Breast epithelium (tissue), 4 donors: ENCODE data around the gene THPO. TPM values are rescaled to one million over a fixed set of nuclear protein-coding genes. Genes with fewer than 3 reads are reported as not detected.

Experiments
- DNase-seq, 2 donors: peaks; one replicate each; pipeline ENCODE4 v3.0.0-alpha.2; 2019; ENCODE audit warnings: low spot score in 2 of 2
- H3K27ac ChIP-seq, 2 donors: fragments of 200-600 bp; sonication (generic) in 1 of 2; one replicate each; pipeline ENCODE4 v1.5.1; 2016 to 2019; ENCODE audit warnings: mild to moderate bottlenecking in 1 of 2
- H3K27me3 ChIP-seq, 2 donors: fragments of 200-600 bp; sonication (generic) in 1 of 2; one replicate each; pipeline versions ENCODE4 v1.5.1 to v1.6.0; 2017 to 2019; ENCODE audit warnings: control low read depth in 1 of 2, mild to moderate bottlenecking in 1 of 2
- H3K36me3 ChIP-seq: fragments of 200-600 bp; one replicate; pipeline ENCODE4 v1.5.1; 2019
- H3K4me1 ChIP-seq, 2 donors: fragments of 200-600 bp; sonication (generic); one replicate each; pipeline ENCODE4 v1.5.1; 2016 to 2019; ENCODE audit warnings: control low read depth in 1 of 2
- H3K4me3 ChIP-seq, 3 donors: fragments of 200-600 bp; sonication (generic); 1 replicate in 2 of 3; 2 replicates in 1 of 3; pipeline ENCODE4 v1.5.1; 2016 to 2019; ENCODE audit warnings: mild to moderate bottlenecking in 3 of 3, moderate library complexity in 2 of 3
- H3K9me3 ChIP-seq, 2 donors: fragments of 200-600 bp; sonication (generic) in 1 of 2; one replicate each; pipeline ENCODE4 v1.5.1; 2016 to 2019; ENCODE audit warnings: control low read depth in 1 of 2
- POLR2A ChIP-seq: fragments of 450-650 bp; IDR thresholded peaks from one replicate; pipeline ENCODE4 v1.6.1; 2016; ENCODE audit warnings: antibody characterized with exemption, mild to moderate bottlenecking, moderate library complexity
- POLR2AphosphoS5 ChIP-seq, 3 donors: sonication (generic); formaldehyde crosslinking; IDR thresholded peaks; one replicate each; pipeline ENCODE4 v1.6.1; 2017; ENCODE audit warnings: antibody characterized with exemption in 3 of 3
- intact Hi-C: fragments of 100-400 bp; cut with DNase I; formaldehyde crosslinking; loops from one replicate; pipeline ENCODE4 v1.15.1; 2023; ENCODE audit warnings: low total_unique reads
- total RNA-seq, 3 donors: library from RNA; depleted of rRNA; stranded (reverse); fragments of >200 nt; gene quantifications; one replicate each; pipeline ENCODE4 v1.1.0, GENCODE V29; 2016
- TF ChIP-seq, protein P1 (sequence below), 3 donors: fragments of 450-650 bp; IDR thresholded peaks; one replicate each; pipeline ENCODE4 v1.5.1; 2016 to 2017; ENCODE audit warnings: antibody characterized with exemption in 3 of 3, mild to moderate bottlenecking in 3 of 3, moderate library complexity in 3 of 3

THPO gene
- total RNA-seq, 3 donors from 2014 or later: 0.64 to 1.3 (median 0.73) TPM

DNA sequence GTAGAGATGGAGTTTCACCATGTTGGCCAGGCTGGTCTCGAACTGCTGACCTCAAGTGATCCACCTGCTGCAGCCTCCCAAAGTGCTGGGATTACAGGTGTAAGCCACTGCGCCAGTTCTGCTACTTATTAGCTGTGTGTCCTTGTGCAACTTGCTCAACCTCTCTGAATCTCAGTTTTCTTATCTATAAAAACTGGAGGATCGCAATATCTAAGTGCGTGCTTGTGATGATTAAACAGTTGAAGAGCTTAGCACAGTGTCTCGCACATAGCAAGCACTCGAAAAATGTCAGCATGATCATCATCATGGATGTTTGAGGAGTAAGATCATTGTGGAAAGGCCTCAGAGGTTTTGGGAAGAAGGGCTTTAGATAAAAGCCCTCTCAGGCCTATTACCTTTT is 27.4 kb downstream of the THPO start:
- Histone ChIP-seq H3K4me3 (no peak overlapping the region), H3K27ac (no peak overlapping the region), H3K4me1 (no peaks in the 10 kb centered on the region), H3K9me3 (no peaks in the 10 kb centered on the region), H3K36me3 (no peaks in the 10 kb centered on the region), H3K27me3 (no peaks in the 10 kb centered on the region)
- no peak for DNase-seq
- intact Hi-C loops: loop anchor here (2.0 kb wide), 1 partner anchor 58 kb away; no protein-coding TSS in a partner anchor
- TF ChIP-seq, protein P1, sequence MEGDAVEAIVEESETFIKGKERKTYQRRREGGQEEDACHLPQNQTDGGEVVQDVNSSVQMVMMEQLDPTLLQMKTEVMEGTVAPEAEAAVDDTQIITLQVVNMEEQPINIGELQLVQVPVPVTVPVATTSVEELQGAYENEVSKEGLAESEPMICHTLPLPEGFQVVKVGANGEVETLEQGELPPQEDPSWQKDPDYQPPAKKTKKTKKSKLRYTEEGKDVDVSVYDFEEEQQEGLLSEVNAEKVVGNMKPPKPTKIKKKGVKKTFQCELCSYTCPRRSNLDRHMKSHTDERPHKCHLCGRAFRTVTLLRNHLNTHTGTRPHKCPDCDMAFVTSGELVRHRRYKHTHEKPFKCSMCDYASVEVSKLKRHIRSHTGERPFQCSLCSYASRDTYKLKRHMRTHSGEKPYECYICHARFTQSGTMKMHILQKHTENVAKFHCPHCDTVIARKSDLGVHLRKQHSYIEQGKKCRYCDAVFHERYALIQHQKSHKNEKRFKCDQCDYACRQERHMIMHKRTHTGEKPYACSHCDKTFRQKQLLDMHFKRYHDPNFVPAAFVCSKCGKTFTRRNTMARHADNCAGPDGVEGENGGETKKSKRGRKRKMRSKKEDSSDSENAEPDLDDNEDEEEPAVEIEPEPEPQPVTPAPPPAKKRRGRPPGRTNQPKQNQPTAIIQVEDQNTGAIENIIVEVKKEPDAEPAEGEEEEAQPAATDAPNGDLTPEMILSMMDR (IDR thresholded peaks at IDR 0.05): no peak
- TF ChIP-seq POLR2AphosphoS5 (IDR thresholded peaks at IDR 0.05) (no peak), POLR2A (no peak)

DNA sequence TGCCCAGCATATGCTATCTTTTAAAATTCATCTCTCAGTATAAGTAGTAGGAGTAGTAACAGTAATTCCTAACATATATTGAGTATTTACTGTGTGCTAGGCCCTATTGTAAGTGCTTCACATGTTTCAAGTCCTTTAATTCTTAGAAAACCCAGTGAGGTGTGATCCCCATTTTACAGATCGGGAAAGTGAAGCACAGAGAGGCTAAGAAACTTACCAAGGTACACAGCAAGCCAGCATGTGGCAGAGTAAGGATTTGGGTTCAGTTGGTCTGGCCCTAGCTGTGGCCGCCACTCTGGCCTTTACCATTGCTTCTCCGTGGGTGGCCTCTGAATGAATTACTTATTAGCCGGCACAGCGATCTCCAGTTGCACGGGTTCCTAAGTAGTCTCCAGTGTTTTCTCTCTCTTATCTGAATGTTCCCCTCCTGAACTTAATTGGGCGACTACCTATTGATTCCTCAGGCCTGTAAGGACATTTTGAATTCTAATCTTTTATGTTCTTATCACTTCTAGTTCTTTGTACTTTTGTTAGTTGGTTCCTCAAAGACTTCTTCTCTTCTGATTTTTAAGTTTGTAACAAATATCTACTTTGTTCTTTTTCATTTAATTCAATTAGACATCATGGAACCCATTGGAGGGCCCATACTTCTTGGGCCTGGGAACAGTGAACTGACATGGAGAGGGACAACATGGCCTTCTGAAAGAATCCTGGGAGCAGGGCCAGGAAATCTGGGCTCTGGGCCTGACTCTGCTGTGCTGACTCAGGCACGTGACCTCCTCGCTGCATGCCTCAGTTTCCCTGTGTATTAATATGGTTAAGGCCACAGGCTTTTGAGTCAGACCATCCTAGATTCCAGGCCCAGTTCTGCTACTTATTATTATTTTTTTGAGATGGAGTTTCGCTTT is 28.2 kb downstream of the THPO start:
- Histone ChIP-seq H3K9me3 (no peaks in the 10 kb centered on the region), H3K36me3 (no peaks in the 10 kb centered on the region), H3K4me3 (no peak overlapping the region), H3K27me3 (no peaks in the 10 kb centered on the region), H3K4me1 (no peaks in the 10 kb centered on the region), H3K27ac (no peak overlapping the region)
- intact Hi-C loops: loop anchor here (2.0 kb wide), 1 partner anchor 59 kb away; no protein-coding TSS in a partner anchor
- TF ChIP-seq POLR2AphosphoS5 (IDR thresholded peaks at IDR 0.05) (no peak), POLR2A (no peak)
- TF ChIP-seq, protein P1 (IDR thresholded peaks at IDR 0.05): no peak
- no peak for DNase-seq

DNA sequence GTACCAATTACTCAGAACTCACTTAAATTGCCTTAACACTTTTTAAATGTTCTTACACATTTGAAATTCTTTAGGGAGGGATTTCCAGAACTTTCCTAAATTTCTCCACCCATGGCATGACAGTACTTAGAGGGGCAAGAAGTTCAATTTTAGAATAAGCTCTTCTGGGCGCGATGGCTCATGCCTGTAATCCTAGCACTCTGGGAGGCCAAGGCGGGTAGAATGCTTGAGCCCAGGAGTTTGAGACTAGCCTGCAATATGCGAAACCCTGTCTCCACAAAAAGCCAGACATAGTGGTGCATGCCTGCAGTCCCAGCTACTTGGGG is 30.0 kb downstream of the THPO start:
- DNase-seq: no peak
- Histone ChIP-seq H3K4me3 (no peak overlapping the region), H3K27me3 (no peaks in the 10 kb centered on the region), H3K36me3 (no peaks in the 10 kb centered on the region), H3K9me3 (no peaks in the 10 kb centered on the region), H3K4me1 (no peaks in the 10 kb centered on the region), H3K27ac (no peak overlapping the region)
- no peak for TF ChIP-seq POLR2AphosphoS5 (IDR thresholded peaks at IDR 0.05)
- no peak for TF ChIP-seq POLR2A
- TF ChIP-seq, protein P1 (IDR thresholded peaks at IDR 0.05): no peak
- intact Hi-C loops: no loop called here

DNA sequence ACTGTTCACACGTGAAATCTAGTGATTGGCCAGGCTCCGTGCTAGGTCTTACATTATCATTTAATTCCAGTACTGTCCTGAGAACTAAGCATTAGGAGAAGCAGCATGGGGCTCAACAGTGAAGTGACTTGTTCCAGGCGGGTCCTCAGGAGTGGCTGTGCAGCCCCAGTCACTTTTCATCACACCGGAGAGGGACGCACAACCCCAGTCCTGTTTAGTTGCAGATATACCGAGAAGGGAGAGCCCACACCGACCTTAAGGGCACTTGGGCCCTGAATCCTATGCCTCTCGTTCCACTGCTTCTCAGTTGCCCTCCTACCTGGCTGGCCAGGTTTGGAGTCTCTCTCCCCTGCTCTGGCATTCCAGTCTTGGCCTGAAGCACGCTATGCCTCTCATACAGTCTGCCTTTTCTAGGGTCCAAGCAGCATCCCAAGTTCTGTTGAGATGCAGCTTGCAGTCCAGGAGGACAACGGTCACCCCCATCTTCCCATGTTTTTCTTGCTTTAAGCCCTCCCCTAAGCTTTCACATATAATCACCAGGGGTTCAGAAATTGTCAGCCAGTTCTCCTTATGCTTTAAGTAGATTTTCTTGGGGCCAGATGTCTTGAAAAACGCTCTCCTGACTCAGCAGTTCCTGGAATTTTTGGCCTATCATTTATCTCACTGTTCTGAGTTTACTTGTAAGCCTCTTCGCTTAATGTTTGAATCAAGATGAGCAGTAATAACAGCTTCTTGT is 30.5 kb downstream of the THPO start:
- Histone ChIP-seq H3K27ac (peak overlapping the region in 1 of 2 donors; percentile 15), H3K36me3 (no peaks in the 10 kb centered on the region), H3K4me3 (no peak overlapping the region), H3K4me1 (no peaks in the 10 kb centered on the region), H3K27me3 (no peaks in the 10 kb centered on the region), H3K9me3 (no peaks in the 10 kb centered on the region)
- no peak for DNase-seq
- TF ChIP-seq POLR2AphosphoS5 (IDR thresholded peaks at IDR 0.05): no peak
- TF ChIP-seq, protein P1 (IDR thresholded peaks at IDR 0.05): no peak
- no peak for TF ChIP-seq POLR2A
- intact Hi-C loops: no loop called here
